T follicular helper cell (primary cell): ENCODE results near the gene ZFYVE28.
"Not testable (repeated sequence)": the region's sequence is repeated elsewhere in the genome, so short reads cannot be mapped to it uniquely, and the experiment has no call there.

Experiments used
- DNase-seq: peaks from one replicate; pipeline ENCODE4 v3.0.0-alpha.2; 2020; ENCODE audit warnings: low read depth
- total RNA-seq, 2 experiments: gene quantifications; one replicate each; lab custom pipeline; 2026; lab: John Stamatoyannopoulos, UW

ZFYVE28 gene
- 9.0 to 62.9 reads per million in 2 experiments for total RNA-seq

- DNase-seq = no peak
Observed at GRCh38 chr4:2417765-2418649, at the start of gene ZFYVE28. ZFYVE28 (minus strand) TSS chr4:2418645; CDS start chr4:2418323, 322 bp downstream.

DNA sequence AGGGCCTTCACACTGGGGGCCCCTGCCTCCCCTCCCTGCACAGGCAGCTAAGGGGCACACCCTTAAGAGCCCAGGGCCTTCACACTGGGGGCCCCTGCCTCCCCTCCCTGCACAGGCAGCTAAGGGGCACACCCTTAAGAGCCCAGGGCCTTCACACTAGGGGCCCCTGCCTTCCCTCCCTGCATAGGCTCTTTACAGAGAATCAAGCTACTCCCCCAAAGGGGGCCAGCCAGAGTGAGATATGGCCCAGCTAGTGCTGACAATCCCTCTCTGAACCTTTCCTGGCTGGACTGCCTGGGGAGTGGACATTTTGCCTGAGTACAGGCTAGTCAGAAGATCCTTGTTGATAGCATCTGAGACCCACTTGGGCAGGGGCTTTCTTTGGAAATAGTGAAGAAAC, 47.1 kb upstream of the ZFYVE28 start:
- not testable (repeated sequence) for DNase-seq

DNA sequence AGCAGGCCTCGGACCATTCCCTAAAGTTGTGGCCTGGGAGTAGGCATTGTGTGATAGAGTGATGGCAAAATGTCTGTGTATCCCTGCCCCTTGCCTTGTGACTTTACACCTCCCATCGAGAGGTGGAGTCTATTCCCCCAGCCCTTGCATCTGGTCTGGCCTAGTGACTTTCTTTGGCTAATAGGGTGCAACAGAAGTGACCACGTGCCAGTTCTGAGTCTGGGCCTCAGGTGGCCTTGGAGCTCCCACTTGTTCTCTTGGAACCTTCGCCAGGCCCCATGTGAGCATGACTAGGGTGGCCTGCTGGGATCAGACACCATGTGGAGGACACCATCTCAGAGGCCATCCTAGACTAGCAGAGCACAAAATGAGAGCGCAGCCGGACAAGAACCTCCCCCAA, 46.6 kb upstream of the ZFYVE28 start:
- DNase-seq = no peak

- DNase-seq = no peak
Observed at GRCh38 chr4:2462992-2463762, 44.7 kb upstream of the ZFYVE28 start.

GRCh38 chr4:2462218-2462991, 44.0 kb upstream of the ZFYVE28 start:
- peak; percentile 56 for DNase-seq

- no peak for DNase-seq
Observed at GRCh38 chr4:2461246-2461960, 43.0 kb upstream of the ZFYVE28 start.

DNA sequence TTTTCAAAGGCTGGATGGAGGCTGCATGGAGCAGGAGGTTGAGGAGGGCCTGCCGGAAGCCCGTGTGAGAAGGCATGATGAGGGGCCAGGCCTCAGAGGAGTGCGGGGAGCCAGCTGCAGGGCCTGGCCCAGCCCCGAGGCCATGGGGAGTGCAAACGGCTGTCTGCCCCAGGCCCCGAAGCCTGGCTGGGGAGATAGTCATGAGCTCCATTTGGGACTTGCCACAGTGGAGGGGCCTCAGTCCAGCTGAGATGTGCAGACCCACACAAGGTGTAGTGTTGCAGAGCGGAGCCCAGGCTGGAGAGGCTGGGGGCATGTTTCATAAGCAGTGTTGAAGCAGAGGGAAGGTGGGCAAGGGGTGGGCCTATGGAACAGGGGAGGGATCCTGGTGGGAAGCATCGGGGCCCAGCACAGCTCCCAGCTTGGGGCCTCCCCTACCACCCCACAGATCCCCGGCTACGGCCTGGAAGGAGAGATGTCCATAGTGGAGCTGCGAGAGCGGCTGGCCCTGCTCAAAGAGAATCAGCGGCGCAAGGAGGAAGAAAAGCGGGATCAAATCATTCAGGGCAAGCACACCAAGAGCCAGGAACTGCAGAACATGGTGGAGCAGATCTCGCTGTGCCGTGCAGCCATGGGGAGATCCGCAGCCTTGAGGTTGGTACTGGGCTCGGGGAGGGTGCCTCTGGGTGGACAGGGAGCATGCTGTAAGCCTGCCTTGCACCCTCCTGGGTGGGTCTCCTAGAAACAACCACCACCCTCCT, 41.3 kb upstream of the ZFYVE28 start:
- DNase-seq = no peak

DNA sequence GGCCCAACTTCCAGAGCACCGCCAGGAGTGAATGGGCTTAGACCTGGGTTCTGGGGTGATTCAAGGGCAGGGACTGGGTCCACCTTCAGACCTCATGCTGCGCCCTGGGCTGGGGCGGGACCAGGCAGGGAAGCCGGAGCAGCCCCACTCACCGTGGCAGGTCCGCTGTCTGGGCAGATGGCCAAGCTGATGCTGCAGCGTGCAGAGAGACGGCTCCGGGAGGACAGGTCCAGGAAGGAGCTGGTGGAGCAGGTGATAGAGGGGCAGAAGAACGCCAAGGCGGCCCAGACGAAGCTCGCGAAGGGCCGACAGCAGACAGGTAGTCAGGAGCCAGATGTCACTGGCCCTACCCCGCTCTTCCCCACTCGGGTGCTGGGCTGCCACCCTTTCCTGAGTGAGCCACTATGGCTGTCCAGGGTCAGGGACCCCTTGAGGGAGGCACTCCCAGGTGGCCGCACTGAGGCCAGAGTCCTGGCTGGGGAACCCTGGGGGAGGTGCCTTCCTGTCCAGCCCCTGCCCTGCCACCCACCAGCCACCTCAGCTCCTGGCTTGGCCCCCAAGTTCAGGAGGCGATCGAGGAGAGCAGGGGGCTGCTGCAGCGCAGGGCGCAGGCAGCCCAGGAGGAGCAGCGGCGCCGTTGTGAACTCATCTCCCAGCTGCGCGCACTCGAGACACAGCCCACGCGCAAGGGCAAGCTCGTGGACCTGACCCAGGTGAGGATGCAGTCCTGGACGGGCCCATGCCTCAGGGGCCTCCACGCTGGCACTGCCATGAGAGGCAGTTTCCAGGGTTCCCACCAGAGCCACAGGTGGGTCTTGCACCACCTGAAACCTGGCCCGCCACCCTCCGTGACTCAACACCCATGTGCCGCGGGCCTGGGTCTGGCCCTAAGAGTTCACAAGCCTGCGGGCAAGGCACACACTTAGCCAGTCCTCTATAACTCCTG, 40.4 kb upstream of the ZFYVE28 start:
- DNase-seq = no peak

DNA sequence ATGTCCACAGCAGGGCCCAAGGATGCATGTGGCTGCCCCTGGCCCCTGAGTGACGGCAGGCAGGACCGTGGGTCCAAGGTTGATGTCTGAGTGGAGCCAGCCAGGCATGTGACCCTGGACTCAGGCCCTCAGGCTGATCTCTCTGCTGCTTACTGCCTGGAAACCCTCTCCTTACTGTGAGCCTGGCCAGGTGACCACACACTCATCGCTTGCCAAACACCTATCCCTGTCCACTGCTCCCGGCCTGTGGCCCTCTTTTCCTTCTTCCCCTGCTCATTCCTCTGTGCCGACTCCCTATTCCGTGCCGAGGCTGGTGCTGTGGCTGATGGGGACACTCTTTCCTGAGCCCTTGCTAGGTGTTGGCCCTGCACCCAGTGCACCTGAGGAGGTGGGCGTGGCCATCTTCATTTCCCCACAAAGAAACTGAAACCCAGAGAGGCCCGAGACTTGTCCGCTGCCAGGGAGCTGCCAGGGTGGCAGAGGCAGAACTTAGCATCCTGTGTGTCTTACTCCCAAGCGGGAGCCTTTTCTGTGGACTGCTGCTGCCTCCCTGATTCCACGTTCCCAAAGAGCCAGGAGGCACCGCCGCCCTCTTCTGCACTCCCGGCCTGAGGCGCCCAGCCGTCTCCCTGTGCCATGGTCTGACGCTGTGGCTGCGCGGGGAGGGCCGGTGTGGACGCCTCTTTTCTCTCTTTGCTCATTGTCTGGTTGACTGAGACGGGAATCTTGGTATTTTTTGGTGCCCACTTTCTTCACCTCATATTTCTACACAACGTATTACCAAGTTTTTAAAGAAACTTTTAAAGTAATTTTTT, 39.2 kb upstream of the ZFYVE28 start:
- DNase-seq = no peak

GRCh38 chr4:2451821-2452785, 33.7 kb upstream of the ZFYVE28 start:
- no peak for DNase-seq

- no peak for DNase-seq
Observed at GRCh38 chr4:2451036-2451520, 32.6 kb upstream of the ZFYVE28 start.

DNA sequence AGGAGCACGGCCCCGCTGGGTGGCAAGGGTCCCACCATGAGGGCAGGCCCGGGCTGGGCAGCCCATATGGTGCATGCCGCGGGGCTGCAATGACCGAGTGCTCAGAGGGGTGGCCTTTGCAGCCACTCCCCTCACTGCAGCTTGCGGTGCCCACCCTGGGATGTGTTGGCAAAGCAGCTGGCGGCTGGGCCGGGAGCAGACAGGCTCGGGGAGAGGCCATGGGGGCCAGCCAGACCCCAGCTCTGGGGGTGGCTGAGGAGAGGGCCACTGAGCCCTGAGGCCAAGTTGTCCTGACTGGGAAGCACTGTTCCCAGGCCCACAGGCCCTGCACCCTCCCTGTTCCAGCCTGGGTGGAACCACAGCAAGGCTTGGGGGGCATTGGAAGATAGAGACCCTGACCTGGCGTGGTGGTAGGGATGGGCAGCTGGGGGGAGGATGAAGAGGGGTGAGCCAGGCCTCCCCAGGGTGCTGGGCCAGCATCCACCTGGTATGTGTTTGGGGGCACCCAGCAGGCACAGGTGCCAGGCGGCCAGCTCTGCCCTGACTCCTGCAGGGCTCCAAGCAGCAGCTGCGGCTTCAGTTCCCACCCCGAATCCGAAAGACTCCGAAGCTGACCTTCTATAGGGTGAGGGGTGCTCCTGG, 32.1 kb upstream of the ZFYVE28 start:
- no peak for DNase-seq

DNA sequence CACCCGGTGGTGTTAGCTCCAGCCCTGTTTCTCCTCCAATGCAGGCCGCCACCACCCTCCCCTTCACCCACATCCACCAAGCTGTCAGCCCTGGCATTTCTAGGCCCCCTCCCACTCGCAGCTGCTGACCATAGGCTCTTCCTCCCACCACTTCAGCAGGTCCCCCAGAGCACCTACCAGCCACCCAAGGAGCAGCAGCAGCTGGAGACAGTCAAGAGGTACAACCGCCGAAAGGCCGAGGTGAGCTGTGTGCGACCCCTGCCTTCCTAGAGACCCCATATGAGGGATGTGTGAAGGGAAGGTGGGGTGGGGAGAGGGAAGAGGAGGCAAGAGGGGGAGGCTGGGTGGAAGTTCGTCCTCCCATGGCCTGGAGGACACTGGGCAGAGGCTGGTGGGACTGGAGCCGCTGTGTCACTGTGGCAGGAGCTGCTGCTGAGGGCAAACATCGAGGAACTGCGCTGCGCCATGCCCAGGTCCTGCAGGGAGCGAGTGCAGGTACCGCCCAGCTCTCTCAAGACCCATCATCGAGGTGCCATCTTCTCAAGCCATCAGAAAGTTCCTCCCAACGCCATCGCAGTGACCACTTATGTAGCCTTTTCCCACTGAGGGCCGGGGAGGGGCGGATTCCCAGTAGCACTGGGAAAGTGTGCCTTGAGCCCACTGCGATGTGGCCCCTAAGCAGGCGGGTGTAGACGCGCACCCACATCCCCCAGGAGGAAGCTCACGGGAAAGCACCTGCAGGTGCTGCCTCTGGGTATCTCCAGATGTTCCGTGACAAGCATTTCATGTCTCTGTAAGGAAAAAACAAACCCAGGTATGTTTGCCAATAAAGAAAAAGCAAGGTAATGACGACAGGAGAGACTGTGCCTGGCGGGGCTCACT, 31.3 kb upstream of the ZFYVE28 start:
- no peak for DNase-seq

DNA sequence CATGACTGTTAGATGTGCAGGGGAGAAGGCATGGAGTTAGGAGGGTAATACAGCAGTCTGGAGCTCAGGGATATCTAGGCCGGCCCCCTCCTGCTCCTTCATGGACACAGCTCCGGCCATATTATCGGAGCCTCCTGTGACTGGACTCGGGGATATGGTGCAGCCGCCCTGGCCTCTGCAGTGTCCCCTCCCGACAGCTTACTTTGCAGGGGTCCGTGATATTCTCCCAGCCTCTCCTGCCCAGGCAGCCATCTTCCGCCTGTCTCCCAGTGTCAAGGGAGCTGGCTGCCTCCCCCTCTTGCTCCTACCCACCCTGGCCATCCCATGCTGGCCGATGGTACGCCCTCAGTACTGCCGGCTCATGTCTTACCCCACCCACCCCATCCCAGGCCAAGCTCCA, 30.6 kb upstream of the ZFYVE28 start:
- DNase-seq = no peak

DNA sequence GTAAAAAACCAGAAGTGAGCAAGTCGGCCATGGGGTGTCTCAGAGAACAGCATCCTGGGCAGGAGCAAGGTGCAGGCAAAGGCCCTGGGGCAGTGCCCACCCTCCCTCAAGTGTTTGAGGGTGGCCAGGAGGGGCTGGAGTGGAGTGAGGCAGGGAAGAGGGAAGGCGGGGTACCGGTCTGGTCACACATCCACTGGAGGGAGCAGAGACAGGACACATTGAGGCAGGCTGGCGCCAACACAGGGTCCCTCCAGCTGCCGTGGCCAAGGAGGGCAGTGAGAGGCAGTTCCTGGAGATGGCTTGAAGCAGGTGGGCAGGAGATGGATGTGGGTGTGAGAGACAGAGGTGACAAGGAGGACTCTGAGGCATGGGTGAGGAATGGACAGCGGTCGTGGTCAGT, 30.1 kb upstream of the ZFYVE28 start:
- no peak for DNase-seq
